Measurements from ENCODE around the gene GAS7.

GAS7 gene

DNA sequence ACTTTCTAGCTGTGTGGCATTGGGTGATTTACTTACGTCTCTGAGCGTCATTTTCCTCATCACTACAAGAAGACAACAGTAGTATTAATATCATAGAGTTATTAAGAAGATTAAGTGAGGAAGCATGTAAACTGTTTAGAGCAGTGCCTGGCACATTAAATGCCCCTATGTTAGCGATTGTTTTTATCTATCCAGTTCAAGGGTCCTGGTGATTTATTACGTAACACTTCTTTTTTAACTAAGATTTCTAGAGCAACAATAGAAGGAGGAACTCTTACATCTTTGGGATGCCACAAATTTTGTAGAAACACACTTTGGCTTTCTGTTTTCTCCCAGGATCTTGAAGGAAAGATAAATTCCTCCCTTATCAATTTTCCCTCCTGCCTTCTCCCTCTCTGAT is 3.3 kb upstream of the GAS7 start:
- no peak for FAIRE-seq
- DNase-seq (ENCODE audit: insufficient read length, low spot score) = no peak

DNA sequence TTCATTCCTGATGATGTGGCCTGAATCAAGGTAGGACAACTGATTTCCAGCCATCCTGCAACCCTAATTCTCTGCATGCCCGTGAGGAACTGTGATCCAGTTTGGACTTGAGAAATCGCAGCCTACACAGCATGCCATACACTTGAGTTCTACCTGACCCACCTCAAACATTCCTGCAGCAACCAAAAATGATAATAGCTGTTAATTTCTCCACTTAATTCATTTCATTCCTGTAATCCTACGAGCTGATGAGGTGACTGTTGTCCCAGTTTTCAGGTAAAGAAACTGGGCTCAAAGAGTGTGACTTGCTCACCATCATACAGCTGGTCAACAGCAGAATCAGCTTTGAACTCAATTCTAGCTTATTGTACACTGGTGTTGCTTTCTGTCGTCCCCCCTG is 2.2 kb upstream of the GAS7 start:
- FAIRE-seq (no peak), DNase-seq (ENCODE audit: insufficient read length, low spot score) (no peak)

DNA sequence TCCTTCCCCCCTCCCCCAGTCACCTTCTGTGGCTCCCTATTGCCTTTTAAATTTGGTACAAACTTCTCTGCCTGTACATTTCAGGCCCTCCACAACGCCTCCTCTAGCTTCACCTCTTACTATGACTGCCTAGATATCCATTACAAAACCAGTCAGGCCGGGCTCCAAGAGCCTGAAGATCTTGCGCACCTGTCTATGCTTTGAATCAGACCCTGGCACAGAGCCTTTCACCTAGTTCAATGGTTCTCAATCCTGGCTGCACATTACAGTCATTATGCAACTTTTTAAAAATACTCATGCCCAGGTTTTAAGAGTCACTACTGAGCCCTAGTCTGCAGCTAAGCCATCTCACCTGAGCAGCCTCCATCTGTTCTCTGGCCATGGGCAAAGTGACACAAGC is 1.6 kb upstream of the GAS7 start:
- DNase-seq (ENCODE audit: insufficient read length, low spot score) (no peak), FAIRE-seq (no peak)

DNA sequence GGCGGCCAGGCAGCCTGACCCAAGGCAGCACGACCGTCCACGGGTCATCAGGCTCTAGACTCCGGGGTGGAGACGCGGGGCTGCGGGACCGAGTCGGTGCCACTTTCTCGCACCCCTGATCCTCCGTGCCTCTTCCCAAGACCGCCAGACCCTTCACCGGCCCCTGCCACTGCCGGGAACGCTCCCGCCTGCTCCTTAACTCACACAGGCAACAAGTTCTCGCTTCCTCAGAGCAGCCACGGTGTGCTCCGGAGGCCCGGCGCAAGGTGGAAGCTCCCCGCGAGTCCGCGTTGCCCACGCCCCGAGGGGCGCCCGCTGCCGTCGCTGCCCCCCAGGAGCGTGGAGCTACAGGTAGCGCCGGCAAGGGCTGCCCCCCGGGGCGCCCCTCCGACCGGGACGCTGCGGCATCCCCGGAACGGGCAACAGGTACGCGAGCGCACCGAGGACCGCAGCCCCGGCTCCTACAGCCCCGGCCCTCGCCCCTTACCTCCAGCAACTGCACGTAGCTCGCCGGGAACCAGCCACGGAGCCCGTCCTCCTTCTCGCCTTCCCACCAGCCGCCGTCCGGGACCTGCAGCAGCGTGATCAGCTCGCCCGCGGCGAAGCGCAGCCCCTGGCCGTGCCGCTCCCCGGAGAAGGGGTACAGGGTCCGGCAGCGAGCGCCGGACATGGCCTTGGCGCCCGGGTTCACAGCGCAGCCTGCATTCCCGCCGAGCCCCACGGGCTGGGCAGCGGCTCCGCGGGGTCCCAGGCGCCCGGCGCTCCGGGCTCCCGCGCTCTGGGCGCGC is 491 bp downstream of the GAS7 start:
- DNase-seq (ENCODE audit: insufficient read length, low spot score) = no peak

DNA sequence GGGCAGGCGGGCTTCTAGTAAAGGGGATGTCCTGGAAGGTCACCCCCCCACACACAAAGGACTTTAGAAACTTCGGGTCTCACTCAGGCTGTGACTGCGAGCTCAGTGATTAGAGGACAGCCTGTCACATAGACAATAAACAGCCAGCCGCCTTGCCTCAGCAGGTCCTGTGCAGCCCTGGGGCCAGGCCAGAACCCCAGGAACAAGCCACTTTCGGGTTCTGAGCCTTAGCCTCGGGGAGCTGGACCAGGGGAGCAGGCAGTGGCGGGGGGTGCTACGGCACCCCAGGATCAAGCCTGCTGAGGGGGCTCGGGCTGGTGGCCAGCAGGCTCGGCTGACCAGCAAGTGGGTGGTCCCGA is 1.1 kb downstream of the GAS7 start:
- DNase-seq (ENCODE audit: insufficient read length, low spot score) (no peak), FAIRE-seq (no peak)

More for the DNA sequence above, 491 bp downstream of the GAS7 start:
- no peak for FAIRE-seq

DNA sequence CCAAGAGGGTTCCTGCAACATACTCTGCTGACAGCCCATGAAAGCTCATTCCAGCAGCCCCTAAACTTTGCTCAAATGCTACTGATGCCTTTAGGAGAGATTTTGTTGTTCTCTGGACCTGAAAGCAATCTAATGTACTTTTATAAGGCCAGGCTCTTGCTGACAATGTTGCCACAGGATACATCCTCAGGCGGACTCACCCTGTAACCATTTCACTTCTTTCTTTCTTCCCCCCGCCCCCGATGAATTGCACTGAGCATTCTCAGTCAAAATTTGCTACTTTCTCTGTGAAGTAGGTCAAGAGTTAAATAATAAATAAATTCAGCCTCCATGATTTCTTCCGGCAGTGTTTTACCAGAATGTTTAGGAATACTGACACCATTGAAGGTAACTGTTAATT is 1.5 kb downstream of the GAS7 start:
- DNase-seq (ENCODE audit: insufficient read length, low spot score) = no peak
- no peak for FAIRE-seq

DNA sequence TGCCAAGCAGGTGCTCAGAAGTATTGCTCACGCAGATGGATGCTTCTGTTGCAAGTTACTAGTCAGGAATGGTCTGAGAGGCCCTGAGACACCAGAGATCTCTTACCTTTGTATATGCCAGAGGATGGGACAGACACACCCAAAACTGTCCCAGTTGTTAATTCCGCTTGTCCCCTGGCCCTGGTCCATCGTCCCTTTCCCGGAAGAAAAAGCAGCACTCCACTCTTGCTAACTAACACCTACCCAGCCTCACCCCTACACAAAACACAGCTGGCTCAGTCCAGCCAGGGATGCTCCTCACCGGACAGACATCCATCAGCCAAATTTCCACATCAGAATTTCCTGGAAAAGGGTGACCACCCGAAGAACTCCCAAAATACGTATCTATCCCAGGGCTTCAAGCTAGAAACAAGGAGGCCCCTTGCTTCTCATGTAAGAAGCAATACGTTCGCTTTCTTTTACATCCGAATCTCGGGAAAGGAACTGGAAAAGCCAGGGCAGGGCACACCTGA is 2.0 kb downstream of the GAS7 start:
- DNase-seq (ENCODE audit: insufficient read length, low spot score) = no peak

DNA sequence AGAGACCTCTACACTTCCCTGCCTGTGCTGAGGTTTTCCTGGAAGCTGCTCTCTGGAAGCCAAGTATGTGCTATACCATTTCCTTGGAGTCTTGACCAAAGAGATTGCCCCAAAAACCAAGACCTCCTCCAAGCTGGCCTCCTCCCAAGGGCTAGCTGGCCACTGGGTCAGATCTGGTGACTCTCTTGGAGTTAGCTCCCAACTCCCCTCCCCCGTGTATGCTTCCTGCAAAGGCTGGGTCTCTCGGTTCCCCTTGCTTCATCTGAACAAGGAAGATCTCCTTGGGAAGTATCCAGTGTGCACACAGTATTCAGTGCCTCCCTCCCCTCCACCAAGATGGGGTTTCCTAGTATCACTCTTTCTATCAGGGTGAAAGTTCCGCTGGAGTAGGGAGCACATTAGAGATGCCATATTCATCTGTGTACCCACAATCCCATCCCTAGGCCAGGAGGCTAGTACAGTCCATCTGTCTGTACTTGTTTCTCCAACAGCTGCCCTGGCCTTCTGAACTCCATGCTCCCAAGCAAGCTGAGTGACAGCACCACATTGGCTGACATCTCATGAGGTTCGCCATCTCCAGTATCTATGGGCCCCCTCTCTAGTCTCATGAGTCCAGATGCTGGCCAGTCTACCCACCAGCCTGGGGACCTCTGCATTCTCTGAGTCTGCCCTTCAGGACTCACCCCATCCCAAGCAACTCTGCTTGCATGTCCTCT is 3.2 kb downstream of the GAS7 start:
- FAIRE-seq (no peak), DNase-seq (ENCODE audit: insufficient read length, low spot score) (no peak)

More for the DNA sequence above, 2.0 kb downstream of the GAS7 start:
- FAIRE-seq = no peak

DNA sequence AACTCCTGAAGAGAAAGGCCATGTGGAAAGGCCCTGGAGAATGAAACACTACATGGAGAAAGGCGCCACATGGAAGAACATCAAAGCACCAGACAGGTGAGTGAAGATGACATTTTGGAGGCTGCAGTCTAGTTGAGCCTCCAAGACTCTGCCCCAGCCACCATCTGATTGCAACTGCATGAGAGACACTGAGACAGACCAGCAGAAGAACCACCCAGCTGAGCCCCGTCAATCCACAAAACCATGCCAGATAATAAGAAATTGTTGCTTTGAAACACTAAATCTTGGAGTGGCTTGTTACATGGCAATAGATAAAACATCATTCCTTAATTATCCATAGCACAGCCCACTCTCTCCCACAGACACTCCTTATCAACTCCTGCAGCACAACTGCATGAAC is 4.8 kb downstream of the GAS7 start:
- FAIRE-seq (no peak), DNase-seq (ENCODE audit: insufficient read length, low spot score) (no peak)

DNA sequence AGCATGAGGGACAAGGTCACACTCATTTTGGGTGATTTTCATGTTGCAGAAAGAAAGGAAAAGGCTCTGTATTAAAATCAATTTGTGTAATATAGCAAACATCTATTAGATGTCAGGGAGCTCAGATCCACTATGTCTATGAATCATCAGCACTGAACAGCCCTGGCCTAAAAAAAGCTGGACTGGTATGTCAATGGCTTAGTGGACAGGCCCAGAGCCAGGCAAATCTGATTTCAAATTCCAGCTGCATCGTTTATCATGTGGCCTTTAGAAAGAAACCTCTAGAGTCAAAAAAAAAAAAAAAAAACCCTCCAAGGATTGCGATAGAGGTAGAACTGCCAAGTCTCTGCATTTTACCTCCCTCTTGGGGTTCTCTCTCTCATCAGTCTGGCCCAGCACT is 5.4 kb downstream of the GAS7 start:
- no peak for DNase-seq (ENCODE audit: insufficient read length, low spot score)
- FAIRE-seq = no peak

DNA sequence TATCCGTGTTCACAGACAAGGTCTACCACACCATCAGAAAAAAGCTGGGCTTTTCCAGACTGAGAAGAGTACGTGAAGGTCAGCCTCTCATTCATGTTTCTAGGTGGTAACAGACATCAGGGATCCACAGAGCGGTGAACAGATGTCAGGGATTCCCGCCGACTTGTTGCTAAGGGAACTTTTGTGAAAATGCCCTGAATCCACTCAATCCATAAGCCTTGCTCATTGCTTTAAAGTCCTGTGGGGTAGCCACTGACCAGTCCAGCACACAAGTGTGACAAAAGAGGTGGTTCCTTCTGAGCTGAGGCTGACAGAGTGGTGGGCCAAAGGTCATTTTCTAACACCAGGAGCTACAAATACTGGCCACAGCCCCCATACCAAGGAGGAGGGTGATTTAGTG is 5.9 kb downstream of the GAS7 start:
- no peak for FAIRE-seq
- DNase-seq (ENCODE audit: insufficient read length, low spot score) = no peak

DNA sequence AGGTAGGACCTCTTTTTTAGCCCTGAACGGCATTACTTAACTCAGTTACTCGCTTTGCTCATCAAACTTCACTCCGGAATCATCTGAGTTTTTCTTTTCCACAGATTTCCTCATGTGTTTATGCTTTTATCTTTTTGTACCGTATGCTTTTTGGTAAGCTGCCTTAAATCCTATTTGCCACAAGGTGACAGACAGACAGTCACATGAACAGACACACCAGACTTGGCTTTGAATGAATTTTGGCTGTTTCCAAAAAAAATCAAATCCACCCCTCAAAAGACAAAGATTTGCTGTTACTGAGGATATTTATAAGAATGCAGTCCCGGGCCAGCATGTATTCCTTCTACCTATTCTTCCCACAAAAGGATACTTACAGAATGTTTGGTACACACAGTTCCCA is 10.9 kb downstream of the GAS7 start:
- FAIRE-seq (no peak), DNase-seq (ENCODE audit: insufficient read length, low spot score) (no peak)

DNA sequence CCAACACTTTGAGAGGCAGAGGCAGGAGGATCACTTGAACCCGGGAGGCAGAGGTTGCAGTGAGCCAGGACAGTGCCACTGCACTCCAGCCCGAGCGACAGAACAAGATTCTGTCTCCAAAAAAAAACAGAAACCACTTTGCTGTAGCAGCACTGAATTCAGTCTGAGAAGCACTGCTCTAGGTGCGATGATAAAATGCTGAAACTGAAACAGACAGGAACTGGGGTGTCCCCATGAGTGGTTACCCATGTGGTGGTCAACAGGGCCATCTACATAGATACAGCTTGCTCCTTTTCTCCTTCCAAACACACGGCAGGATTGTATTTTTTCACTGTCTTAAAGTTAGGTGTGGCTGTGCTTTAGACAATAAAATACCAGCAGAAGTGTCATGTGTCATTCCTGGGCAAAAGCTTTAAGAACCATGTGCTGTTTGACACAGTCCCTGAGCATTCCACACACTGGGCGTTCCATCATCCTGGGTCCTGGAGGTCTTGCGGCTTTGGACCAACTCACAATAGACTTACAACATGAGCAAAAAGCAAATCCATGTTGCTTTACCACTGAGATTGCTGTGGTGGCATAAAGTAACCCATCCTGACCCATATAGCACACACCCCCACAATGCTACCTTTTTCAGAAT is 11.5 kb downstream of the GAS7 start:
- no peak for FAIRE-seq

DNA sequence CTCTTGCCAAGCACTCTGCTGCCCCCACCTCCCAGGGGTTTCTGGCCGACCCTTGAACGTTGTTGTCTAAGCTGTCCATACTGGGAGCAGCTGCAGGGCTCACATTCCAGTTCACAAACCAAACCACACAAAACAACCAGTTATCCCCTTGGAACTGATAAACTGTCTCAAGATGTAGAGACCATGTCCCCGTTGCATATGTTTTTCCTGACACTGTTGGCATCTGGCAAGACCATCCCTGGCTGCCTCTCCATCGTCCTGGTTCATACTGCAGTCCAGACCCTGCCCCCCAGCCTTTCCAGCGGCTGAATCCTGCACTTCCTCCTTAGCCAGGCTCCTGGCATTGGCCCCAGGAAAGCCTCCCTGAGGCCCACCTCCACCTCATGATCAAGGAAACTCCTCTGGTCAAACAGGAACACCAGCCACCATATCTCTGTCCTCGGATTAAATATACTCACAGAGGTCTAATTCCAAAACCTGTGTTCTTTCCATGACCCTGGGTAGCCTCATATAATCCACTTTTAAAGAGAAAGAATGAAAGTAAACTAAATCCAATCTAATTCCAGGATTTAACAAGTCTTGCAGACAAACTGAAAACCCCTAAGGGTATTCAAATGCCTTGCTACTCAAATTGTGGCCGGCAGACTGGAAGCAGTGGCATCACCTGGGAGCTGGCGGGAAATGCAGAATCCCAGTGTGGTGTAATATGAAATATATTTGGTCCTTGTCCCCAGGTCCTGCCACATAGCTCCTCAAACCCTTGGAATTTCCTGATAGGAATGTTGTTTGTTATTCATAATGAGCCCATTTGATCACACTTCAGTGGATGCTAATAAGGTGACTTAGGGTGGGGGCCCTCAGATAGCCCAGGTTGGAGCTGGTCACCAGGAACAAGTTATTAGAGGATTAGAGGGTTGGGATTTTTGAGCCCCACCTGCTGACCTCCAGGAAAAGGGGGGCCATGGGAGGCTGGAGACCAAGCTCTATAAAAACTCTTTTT is 14.2 kb downstream of the GAS7 start:
- FAIRE-seq = no peak

More for the DNA sequence above, 11.5 kb downstream of the GAS7 start:
- DNase-seq (ENCODE audit: insufficient read length, low spot score) = no peak

DNA sequence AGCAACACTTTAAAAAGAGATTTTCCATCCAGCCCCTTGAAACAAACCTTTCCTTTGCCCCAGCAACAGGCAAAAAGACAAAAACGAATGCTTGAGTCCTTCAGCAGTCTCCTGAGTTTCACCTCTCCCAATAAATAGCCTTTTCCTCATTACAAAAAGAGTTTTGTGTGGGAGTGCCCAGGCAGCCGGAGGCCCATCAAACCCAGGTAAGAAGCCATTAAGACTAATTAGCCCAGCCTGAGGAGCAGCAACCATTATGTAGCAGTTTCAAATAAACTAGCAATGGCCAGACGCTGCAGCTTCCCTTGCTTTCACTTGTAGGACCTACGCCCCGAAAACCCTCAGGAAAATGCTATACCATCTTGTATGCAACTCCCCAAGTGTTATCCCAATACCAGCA is 15.6 kb downstream of the GAS7 start:
- DNase-seq (ENCODE audit: insufficient read length, low spot score) (no peak), FAIRE-seq (no peak)

More for the DNA sequence above, 14.2 kb downstream of the GAS7 start:
- DNase-seq (ENCODE audit: insufficient read length, low spot score) = no peak

DNA sequence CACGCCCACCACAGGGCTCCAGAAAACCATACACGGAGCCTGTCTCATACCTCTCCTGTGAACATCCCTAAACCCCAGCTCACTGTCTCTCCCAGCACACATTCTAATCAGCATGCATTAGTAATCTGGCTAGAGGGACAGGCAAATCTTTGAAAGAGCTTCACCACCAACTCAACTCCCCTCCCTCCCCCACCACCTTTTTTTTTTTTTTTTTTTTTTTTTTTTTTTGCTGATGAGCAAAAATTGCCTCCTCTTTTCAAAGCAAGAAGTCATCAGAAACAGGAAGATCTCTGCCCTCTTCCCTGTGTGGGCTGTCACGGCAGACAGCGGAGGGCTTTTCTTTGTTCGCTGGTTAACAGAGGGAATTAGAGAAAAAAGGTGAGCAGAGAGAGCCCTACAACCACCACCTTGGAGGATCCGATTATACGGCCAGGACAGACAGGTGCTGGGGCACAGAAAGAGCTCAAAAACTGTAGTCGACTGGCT is 19.9 kb downstream of the GAS7 start:
- DNase-seq (ENCODE audit: insufficient read length, low spot score) (no peak), FAIRE-seq (no peak)

DNA sequence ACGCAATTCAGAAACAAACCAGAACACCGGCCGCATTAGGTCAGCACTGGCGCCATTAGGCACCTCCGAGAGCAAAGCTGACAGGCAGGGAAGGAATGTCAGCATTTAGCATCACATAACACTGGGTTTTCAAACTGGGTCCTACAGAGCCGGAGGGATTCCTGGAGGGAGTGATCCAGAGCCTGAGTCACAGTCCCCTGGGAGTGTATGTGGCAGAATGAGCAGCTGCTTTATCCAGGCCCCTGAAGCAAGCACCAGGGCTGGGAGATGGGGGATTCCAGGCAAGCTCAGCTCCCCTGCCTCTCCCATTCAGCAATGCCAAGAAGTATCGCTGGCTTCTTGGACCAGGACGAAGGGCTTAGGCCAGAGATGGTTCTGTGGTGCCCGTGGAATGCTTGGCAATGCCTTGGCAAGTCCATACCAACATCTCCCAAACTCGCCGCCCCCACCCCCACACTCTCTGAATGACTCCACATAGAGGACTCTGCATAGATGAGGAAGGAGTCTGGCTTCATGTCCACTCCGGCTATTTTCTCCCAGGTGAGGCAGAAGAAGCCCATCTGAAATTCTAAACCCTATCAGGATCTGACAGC is 20.4 kb downstream of the GAS7 start:
- no peak for FAIRE-seq
- DNase-seq (ENCODE audit: insufficient read length, low spot score) = no peak

DNA sequence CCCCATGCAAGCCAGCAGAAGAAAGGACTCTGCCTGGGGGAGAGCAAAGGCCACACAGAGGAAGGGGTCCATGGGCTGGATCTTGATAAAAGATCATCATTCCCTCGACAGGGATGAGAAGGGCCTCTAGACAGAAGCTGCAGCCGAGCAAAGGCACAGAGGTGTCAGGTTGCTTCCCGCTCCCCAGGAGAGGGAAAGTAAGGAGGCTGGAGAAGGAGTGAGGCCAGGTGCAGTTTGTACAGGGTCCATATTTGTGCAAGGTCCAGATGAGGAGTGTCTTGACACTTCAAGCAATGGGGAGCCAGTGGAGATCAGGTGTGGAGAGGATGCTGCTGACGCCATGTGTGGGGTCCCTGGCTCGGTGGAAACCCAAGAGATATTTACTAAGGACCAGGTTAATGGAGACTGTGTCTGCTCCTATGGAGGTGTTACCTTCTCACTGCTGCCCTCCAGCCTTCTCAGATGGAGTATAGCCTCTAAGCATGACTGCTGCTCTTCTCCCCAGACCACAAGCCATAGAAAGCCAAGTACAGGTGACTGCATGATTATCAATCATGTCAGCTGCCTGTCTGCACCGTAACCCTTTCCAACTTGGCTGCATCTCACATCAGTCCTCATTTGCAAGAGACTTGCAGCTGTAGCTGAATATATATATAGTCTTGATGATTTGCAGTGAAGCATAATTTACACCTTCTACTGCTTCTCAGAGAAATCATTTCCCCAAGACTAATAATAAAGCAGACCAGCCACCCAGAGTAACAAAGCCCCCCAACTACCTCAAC is 21.1 kb downstream of the GAS7 start:
- no peak for FAIRE-seq
- DNase-seq (ENCODE audit: insufficient read length, low spot score) = no peak

DNA sequence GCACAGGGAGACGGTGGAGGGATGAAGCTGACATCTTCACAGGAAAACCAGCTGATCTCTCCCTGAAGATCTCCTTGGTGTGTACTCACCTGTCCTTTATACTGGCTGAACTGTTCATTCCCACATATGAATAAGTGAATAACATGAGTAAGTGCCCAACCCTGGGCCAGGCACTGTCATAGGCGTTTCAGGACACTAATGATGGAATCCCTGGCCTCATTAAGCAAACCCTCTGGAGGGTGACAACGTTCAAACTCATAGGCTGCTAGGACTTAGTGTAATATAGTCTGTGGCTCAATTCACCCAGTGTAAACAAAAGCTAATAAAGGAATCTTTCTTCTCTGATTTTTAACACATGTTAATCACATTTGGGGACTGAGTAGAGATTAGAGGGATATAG is 24.5 kb downstream of the GAS7 start:
- no peak for FAIRE-seq
- no peak for DNase-seq (ENCODE audit: insufficient read length, low spot score)

Measured in GM19239 (cell line).